HG02885 (cell line): ENCODE results near the gene MCAT.

Source experiments
- ATAC-seq: cut with Tn5 transposase; IDR thresholded peaks from one replicate; pipeline ENCODE4 v1.9.1; 2021; ENCODE audit warnings: mild to moderate bottlenecking; ENCODE audit not compliant: unreplicated experiment, poor library complexity

MCAT gene, protein sequence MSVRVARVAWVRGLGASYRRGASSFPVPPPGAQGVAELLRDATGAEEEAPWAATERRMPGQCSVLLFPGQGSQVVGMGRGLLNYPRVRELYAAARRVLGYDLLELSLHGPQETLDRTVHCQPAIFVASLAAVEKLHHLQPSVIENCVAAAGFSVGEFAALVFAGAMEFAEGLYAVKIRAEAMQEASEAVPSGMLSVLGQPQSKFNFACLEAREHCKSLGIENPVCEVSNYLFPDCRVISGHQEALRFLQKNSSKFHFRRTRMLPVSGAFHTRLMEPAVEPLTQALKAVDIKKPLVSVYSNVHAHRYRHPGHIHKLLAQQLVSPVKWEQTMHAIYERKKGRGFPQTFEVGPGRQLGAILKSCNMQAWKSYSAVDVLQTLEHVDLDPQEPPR

DNA sequence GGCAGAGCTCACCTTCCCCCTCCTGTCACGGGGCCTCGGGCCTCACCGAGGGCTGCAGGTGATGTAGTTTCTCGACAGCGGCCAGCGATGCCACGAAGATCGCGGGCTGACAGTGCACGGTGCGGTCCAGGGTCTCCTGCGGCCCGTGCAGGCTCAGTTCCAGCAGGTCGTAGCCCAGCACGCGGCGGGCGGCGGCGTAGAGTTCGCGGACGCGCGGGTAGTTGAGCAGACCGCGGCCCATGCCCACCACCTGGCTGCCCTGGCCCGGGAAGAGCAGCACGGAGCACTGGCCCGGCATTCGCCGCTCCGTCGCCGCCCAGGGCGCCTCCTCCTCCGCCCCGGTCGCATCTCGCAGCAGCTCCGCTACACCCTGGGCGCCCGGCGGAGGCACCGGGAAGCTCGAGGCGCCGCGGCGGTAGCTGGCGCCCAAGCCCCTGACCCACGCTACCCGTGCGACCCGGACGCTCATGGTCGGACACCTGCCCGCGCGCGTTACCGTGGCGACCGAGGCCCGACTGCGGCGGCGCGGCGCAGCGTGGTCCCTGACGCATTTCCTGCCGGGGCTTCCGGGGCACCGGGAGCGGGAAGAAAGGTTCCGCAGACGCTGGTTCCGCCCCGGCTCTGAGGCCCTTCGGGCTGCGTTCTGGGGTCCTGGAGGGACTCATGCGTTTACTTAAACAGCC lies at the start of gene MCAT:
TSS of gene MCAT (minus strand) at position 519 of the 683 bp plus-strand sequence. CDS start at position 469, 50 bp downstream.
- ATAC-seq = peak; percentile 87

DNA sequence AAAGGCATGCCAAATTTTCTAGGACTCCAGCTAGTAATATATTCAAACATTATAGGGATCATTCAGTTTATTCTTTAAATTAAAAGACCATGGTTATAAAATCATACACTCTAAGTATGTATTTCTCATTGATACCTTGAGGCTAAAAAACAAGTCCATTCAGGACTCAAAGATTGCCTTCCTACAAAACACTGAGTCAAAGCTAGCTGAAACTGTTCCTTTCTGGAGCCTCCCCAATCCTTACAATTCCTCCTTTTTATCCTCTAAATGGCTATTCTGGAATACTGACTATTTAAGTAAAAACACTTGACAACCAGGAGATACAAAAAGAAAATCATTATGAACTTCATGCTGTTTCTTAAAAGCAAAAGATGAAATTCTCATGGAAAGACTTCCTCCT lies 48.6 kb upstream of the MCAT start:
- no peak for ATAC-seq

DNA sequence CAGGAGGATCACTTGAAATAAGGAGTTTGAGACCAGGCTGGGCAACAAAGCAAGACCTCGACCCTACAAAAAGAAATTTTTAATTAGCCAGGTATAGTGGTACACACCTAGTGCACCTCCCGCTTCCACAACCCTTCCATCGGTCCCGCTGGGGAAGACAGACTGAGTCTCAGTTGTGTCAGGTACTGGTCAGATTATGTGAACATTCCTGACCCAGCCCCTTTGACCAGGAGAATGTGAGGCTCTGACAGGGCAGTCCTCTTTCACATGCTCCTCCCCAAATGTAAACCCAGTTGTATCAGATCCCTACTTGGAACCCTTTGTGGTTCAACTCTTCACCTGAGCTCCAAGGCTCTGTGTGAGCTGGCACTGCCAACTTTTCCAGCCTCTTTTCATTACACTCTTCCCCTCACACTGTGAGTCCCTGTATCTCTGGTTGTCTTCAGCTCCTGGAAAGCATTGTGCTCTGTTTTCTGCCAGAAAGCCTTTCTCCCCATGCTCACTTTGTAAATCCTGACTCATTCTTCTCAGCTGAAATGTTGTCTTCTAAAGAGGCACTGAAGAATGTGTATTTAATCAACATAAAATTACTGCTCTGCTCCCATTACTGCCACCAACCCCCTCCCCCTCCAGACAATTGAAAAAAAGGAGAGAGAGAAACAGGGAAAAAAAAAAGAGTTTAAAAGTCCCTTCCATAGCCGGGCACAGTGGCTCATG lies 45.8 kb upstream of the MCAT start:
- ATAC-seq = no peak

DNA sequence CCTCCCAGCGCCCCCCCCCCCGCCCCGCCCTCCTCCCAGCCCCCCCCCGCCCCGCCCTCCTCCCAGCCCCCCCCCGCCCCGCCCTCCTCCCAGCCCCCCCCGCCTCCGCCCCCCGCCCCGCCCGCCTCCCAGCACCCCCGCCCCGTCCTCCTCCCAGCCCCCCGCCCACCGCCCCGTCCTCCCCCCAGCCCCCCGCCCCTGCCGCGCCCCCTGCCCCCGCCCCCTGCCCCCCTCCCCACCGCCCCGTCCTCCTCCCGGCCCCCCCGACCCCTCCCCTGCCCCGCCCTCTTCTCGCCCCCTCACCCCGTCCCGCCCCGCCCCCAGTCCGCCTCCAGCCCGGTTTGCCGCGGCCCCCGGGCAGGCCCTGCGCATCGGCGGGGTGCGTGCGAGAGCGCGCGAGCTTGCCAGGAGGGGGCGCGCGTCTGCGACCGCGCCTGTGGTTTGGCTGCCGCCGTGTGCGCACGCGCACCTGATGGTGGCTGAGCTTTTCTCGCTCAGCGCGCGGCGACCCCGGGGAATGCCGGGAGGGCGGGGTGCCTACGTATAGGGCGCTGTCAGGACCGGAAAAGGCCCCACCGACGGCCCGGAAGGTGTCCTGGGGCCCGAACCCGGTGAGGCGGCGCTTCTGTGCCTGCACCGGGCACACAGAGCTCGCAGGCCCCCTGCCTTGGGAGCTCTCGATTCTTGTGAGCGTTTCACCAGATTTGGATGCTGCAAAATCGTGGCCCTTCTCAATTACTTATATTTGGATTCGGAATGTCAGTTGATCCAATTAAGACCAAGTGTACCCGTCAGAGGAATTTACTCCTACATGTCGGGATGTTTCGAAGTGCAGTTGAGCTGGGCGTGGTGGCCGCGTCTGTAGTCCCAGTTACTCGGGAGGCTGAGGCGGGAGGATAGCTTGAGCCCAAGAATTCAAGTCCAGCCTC lies 44.2 kb upstream of the MCAT start:
- peak; percentile 85 for ATAC-seq

DNA sequence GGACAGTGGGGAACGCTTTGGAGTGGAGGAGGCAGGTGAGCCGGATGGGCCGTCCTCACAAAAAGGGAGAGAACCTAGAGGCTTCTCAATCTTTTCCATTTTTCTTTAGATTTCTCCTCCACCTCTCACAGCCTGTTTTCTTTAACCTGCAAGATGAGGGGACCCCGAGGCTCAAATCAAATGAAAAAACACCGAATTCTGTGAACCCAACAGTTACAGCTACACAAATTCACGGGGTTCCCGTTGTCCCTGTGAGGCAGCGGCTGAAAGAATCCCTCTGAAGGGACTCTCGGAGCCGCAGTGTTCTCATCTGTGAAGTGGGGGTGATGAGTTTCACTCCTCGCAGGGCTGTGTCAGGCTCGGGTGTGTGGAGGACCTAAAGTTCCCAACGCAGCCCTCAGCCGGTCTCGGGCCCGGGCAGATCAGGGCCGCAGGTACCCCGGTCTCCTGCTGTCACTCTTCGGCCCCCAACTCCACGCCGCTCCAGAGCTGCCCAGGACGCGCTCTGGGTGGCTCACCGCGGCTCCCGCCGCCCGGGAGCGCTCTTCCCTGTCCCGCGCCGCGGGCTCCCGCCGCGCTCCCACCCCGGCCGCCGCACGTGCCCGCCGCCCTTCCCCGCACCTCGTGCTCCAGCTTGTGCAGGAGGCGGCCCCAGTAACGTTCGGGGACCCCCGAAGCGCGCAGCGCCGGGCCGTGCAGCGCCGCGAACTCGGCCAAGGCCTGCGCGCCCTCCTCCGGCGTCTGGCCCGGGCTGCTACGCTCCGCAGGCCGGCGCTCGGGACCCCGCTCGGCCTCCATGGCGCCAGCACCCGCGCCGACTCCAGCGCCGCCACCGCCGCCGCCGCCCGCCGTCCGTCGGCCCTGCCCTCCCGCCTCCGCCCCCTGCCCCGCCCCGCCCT lies 43.3 kb upstream of the MCAT start, which contains the start of gene TTLL12:
TSS of gene TTLL12 (minus strand) at position 863 of the 899 bp plus-strand sequence. CDS start at position 798, 65 bp downstream.
- ATAC-seq = peak; percentile 63

DNA sequence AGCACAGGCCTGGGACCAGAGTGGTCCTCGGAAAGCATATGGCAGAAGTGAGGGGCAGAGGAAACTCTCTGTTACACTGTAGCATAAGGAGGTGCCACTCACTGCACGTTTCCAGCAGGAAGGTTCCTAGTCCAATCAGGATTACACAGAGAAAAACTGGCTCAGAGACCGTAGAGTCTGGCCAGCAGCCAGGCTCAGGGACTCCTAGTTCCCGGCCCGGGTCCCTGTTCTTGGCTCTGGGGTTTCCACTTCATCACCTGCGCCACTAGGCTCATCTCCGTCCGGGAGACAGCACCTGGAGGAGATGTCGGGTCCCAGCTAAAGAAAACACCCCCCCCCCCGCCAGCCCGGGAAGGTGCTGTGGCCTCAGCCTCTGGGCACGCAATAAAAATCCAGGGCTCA lies 42.7 kb upstream of the MCAT start:
- ATAC-seq = no peak

DNA sequence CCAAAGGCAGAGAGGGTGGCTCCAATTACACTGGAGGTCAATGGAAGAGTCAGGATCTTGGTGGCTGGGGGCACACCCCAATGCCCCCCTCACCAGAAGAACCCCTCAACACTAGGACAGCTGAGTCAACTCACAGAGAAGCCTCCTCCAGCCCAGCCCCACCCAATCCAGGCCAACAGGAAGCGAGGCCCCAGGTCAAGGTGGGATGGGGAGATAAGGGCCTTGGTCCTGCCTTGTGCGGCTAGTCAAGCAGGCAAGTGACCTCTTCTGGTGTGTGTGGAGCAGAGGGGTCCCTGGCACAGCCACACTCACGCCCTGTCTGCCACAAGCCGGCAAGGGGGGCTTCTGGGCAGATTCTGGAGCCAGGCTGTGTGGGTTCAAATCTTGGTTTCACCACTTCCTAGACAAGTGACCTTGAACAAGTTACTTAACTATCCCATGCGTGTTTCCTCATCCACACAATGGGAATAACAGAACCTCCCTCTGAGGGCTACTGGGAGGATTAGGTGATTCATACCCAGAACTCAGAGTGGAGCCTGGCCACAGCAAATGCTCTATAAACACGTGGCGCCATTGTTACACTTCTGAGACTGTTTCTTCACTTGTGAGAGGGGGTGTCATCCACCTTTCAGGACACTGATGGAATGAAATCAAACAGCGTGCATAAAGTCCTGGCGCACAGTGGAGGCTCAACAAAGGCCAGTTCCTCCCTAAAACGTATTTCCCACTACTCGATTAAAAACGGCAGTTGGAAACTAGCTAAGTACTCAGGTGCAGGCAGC lies 40.5 kb upstream of the MCAT start:
- ATAC-seq = no peak

DNA sequence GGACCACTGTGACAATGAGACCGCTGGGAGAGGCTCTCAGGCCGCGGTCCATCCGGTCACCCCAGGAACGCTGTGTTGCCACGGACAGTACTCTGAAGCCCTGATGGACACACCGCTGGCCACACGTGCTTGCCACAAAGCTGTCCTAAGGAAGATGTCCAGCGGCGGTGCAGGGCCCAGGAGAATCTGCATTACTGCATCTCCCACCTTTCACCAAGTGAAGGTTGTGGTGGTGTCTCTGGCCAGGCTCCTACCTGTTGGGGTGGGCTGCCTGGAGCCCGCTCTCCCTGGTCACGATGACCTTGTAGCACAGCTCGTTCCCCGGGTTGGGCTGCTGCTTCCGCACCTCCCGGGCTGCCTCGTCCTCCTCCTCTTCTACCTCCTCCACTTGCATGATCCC lies 39.5 kb upstream of the MCAT start:
- ATAC-seq = no peak

DNA sequence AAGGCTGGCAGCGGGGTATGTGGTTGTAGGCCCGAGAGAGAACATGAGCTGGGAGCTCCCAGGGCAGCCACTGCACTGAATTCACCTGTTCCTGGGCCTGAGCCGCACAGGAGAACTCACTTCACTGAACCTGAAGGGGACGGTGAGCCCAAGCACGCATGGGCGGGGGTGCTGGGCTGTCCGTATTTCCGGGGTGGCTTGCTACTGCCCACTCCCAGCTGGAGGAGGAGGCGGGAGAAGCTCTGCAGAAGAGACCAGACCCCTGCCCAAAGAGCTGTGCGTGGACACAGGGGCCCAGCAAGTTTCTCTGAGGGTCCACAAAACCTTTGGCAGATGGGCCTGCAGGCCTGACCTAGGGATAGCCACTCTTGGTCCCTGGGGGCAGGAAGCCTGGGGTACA lies 38.9 kb upstream of the MCAT start:
- ATAC-seq = no peak

DNA sequence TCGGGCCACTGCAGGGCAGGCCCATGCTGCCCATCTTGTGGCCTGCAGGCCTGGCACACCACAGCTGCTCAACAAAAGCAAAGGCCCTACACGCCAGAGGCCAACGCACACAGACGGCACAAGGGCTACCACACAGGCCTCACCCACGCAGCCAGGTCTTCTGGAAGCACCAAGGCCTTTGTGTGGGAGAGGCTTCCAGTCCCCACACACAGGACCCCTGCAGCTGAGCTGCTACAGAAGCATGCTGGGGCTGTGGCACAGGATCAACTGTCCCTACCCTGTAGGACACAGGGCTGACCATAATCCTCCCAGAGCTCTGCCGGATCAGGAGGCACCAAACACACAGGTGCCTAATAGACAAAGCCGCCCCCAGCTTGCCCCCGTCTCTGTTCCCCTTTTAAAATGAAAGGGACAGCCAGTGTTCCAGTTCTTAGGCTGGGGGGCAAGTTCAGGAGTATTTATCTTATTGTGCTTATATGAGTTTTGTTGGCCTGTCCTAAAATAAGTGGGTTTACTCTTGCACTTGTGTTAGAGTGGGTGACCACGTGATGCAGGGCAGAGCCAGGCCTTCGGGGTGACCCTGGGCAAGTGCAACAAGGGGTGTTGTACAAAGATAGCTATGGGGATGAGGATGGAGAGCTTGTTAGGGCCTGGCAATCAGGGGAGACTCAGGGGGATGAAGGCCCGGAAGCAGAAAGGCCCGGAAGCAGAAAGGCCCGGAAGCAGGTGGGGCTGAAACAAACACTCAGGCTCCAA lies 38.3 kb upstream of the MCAT start:
- no peak for ATAC-seq

DNA sequence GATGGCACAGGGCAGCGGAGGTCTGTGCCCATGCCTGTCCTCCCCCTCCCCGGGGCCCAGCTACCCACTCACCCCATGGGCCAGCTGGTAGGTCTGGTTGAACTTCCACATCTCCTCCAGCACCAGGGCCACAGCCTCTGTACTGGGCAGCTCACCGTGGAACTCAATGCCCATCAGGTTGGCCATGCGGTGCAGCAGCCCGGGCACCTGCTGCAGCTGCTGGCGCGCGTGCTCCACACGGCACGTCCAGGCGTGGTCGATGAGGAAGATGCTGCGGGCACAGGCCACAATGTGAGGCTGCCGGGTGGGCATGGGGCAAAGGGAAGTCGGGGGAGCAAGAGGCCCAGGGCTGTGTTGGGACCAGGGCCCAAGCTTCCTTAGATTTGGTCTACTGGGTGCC lies 37.5 kb upstream of the MCAT start:
- ATAC-seq = no peak

DNA sequence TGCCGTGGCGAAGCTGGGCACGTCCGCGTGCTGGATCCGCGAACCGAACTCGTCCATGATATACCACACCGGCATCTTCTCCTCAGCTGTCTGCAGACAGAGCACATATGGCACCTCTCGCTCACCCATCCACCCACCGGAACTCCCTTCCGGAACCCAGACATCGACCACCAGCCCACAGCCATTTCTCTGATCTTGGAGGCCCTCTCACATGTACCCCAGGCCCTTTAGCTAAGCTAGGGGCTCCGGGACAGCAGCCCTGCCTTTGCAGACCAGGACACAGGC lies 36.7 kb upstream of the MCAT start:
- no peak for ATAC-seq

DNA sequence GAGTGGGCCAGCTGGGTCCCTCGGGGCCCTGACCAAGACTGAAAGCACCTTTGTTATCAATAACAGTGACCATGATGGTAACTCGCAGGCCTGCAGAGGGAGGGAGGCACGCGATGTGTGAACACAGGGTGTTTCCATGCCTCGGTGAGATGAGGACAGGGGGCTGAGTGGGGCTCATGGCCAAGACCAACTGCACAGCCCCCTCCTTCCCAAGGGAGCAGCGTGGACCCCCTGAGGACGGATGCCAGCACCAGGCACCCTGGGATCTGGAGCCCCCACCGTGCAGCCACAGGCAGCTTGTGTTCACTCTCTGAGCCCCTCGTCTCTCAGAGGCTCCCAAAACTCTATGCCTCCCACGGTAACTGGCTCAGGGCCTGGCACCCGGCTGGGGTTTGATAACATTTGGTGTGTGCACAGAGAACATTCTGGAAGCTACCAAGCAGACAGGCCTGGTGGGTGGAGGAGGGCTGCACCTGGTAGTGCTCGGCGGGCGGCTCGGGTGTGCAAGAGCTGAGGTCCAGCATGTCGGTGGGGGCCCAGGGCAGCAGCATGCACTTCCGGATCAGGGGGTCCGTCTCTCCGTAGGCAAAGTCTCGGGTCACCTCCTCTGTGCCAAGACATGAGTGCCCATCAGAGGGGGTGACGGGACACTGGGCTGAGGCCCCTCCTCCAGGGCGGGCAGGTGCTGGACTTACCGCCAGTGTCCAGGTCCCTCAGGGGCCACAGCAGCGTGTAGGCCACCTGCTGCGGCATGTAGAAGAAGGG lies 36.1 kb upstream of the MCAT start:
- no peak for ATAC-seq

DNA sequence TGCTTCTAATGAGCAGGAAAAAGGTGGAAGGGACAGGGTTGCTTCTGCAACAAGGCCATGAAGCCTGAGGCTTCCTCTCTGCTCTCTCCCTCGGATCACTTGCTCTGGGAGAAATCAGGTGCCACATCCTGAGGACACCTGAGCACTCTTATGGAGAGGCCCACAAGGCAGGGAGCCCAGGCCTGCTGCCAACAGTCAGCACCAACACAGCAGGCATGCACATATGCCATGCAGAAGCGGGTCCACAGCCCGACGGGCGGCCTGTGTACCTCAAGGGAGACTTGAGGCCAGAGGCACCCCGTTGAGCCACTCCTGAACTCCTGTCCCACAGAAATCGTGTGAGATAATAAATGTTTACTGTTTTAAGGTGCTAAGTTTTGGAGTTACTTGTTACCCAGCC lies 34.3 kb upstream of the MCAT start:
- ATAC-seq = no peak

DNA sequence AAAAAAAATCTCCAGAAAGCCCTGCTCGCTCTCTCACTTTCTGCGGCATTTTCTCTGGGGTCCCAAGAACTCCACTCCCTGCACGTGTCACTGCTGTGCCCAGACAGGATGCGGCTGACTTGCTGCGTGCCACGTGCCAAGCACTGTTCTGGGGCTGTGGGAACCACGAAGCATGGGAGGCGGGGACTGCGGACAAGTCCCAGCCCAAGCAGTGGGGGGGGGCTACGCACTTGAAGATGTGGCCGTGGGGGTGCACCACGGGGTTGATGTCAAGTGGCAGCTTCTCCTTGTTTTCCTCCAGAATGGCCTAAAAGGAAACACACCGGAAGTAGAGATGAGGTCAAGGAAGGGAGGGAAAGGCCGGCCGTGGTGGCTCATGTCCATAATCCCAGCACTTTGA lies 32.9 kb upstream of the MCAT start:
- ATAC-seq = no peak

DNA sequence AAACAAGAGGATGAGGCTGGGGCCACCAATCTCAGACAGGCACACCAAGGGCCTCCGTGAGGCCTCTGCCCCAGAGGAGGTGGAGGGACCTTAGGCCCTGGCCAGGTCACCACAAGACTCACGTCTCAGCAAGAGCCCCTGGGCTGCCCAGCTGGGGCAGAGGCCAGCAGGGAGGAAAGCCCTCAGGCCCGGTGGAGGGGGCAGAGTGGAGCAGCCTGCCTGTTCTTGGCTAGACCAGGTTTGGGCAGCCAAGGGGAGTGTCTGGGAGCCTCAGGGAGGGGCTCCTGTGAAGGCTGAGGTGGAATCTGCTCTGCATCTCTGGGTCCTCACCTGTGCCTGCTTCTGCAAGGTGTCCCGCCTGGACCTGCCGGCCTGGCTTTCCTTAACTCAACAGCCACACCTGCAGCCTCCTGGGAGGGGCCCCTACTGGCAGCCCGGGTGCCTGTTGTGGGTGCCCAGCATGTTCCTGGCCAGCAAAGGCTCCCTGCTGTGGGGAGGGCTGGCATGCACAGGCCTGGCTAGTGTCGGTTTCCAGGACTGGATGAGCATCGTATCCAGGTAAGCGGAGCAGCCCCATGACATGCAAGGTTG lies 31.8 kb upstream of the MCAT start:
- no peak for ATAC-seq
